ENCODE results near the gene H1-8. TPM values are rescaled to one million over a fixed set of nuclear protein-coding genes. Genes with fewer than 3 reads are reported as not detected.

Gene H1-8
- polyA plus RNA-seq, 1 experiment: not detected

DNA sequence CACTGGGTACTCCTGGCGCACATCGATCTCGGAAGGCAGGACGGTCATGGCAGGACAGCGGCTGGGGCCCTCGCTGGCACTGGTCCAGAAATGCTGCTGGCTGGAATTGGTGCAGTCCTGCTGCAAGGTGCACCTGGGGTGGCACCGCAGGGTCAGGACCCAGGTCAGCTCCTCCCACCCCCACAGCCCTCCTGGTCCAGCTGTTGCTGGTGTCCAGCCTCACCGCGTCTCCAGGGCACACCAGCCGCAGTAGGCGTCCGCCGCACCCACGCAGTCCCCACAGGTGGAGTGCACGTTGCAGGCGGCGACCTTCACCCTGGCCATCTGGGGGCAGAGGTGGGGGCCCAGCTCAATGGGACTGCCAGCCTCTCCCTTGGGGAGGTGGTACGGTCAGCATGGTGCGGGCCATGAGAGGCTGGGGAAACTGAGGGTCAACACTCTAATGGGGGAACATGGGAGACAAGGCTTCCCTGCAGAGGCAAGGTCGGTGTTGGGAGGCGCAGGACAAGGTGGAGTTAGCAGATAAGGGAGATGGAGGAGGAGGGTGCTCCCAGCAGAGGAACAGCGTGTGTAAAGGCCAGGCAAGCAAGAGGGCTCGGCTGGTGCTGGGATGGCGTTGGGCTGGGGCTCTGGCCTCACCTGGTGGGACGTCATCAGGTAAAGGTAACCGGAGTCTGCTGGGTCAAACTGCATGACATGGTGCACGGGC lies 43.1 kb downstream of the H1-8 start:
- peaks cover 32% of the 10 kb centered on the region for H3K36me3 ChIP-seq (ENCODE audit: control insufficient read depth, insufficient read depth, low read length)
- H3K27me3 ChIP-seq (ENCODE audit: control insufficient read depth, insufficient read depth, low read length): no peaks in the 10 kb centered on the region
- H3K4me3 ChIP-seq (ENCODE audit: low read depth, low read length): no peak overlapping the region
- ChIA-PET POLR2A (interaction anchor here (0.6 kb wide), 1 partner anchor 21 kb away, joined by 3 read pairs; no protein-coding TSS in a partner anchor), CTCF (interaction anchor here (2.7 kb wide), 1 partner anchor 9 kb away, joined by 10 read pairs; no protein-coding TSS in a partner anchor)
- TF ChIP-seq, protein P1, sequence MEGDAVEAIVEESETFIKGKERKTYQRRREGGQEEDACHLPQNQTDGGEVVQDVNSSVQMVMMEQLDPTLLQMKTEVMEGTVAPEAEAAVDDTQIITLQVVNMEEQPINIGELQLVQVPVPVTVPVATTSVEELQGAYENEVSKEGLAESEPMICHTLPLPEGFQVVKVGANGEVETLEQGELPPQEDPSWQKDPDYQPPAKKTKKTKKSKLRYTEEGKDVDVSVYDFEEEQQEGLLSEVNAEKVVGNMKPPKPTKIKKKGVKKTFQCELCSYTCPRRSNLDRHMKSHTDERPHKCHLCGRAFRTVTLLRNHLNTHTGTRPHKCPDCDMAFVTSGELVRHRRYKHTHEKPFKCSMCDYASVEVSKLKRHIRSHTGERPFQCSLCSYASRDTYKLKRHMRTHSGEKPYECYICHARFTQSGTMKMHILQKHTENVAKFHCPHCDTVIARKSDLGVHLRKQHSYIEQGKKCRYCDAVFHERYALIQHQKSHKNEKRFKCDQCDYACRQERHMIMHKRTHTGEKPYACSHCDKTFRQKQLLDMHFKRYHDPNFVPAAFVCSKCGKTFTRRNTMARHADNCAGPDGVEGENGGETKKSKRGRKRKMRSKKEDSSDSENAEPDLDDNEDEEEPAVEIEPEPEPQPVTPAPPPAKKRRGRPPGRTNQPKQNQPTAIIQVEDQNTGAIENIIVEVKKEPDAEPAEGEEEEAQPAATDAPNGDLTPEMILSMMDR (IDR thresholded peaks at IDR 0.05; ENCODE audit: insufficient read depth, low read depth, low read length): no peak
- DNase-seq (ENCODE audit: low read depth): no peak

DNA sequence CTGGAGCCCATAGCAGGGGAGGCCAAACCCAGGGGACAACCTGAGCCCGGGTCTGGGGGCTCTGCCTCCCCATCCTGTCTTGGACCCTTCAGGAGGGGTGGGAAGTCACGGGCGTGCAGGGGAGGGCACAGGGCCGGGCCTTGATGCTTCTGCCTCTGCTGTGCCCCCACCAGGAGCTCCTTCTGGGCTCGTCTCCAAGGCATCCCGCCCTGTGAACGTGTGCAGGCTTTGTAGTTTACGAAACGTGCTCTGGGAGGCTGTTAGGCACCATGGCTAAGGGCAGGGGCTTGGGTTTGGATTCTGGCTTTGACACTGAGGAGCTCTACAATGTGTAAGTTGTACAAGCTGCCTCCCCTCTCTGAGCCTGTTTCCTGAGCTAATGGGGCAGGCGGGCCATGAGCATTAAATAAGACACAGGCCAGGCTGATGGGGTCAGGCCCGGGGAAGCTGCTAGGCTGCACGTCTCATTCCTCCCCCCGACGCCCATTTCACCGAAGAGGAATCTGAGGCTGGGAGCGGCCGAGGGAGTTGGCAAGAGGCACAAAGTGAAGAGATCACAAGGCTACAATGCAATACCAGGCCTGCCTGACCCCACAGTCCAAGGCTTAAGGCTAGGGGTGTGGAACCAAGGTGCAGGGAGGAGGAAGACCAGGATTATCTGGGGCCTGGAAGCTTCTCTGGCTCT lies 43.9 kb downstream of the H1-8 start:
- H3K36me3 ChIP-seq (ENCODE audit: control insufficient read depth, insufficient read depth, low read length): peaks cover 31% of the 10 kb centered on the region
- ChIA-PET POLR2A (interaction anchor here (0.6 kb wide), 1 partner anchor 21 kb away, joined by 3 read pairs; no protein-coding TSS in a partner anchor), CTCF (interaction anchor here (0.6 to 2.7 kb wide), 2 partner anchors 9 to 26 kb away, joined by 3 to 10 read pairs; no protein-coding TSS in a partner anchor)
- DNase-seq (ENCODE audit: low read depth): no peak
- H3K4me3 ChIP-seq (ENCODE audit: low read depth, low read length): no peak overlapping the region
- TF ChIP-seq, protein P1 (IDR thresholded peaks at IDR 0.05; ENCODE audit: insufficient read depth, low read depth, low read length): no peak
- H3K27me3 ChIP-seq (ENCODE audit: control insufficient read depth, insufficient read depth, low read length): no peaks in the 10 kb centered on the region

DNA sequence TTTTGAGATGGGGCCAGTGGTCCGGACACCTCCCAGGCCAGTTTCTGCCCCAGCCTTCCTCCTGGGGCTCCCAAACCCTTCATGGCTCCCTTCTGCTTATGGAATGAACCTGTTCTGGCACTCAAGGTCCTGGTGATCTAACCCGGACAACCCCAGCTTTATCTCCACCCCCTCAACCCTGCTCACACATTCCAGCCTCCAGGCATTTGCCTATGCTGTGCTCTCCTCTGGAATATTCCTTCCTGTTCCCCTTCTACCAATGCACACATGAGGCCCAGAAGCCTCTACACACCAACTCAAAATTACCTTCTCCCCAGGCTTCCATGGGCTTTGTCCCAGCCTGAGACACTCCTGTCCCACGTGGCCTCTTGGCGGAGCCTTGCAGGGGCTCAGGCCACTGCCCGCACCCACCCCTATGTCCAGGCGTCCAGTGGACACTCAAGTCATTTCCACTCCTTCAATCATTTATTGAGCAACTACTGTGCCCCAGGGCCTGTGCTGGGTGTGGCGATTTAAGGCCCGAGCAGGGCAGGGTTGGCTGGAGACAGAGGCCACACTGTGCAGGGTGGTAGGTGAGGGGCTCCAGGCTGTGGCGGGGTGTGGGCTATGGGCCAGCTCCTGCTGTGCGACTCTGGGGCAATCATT lies 44.7 kb downstream of the H1-8 start:
- H3K27me3 ChIP-seq (ENCODE audit: control insufficient read depth, insufficient read depth, low read length): no peaks in the 10 kb centered on the region
- no peak overlapping the region for H3K4me3 ChIP-seq (ENCODE audit: low read depth, low read length)
- TF ChIP-seq, protein P1 (IDR thresholded peaks at IDR 0.05; ENCODE audit: insufficient read depth, low read depth, low read length): no peak
- CTCF ChIA-PET: interaction anchor here (1.2 to 2.7 kb wide), 2 partner anchors 8 kb away, joined by 3 to 10 read pairs; no protein-coding TSS in a partner anchor
- POLR2A ChIA-PET: no interaction called here
- peaks cover 26% of the 10 kb centered on the region for H3K36me3 ChIP-seq (ENCODE audit: control insufficient read depth, insufficient read depth, low read length)
- DNase-seq (ENCODE audit: low read depth): no peak

DNA sequence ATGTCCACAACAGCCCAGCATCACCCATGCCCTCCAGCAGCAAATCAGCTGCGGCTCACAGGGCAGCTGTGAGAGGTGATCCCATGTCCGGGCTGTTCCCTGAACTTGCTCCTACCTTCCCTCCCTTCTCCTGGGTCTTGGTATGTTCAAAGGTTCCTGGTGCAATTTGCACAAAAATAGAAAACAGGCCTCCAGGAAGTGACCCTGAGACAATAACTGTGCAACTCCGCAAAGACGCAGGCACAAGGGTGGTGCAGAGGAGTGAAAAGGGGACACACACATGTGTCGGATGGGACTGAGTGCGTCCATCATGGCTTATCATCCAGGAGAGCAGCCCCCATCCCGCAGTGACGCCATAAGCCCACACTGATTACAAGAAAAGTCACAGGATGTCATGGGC lies 47.2 kb downstream of the H1-8 start:
- TF ChIP-seq, protein P1 (IDR thresholded peaks at IDR 0.05; ENCODE audit: insufficient read depth, low read depth, low read length): no peak
- ChIA-PET CTCF (interaction anchor here (0.5 kb wide), 1 partner anchor 26 kb away, joined by 4 read pairs; no protein-coding TSS in a partner anchor), POLR2A (no interaction called here)
- H3K4me3 ChIP-seq (ENCODE audit: low read depth, low read length): no peak overlapping the region
- H3K36me3 ChIP-seq (ENCODE audit: control insufficient read depth, insufficient read depth, low read length): peaks cover 16% of the 10 kb centered on the region
- no peak for DNase-seq (ENCODE audit: low read depth)
- H3K27me3 ChIP-seq (ENCODE audit: control insufficient read depth, insufficient read depth, low read length): no peaks in the 10 kb centered on the region

DNA sequence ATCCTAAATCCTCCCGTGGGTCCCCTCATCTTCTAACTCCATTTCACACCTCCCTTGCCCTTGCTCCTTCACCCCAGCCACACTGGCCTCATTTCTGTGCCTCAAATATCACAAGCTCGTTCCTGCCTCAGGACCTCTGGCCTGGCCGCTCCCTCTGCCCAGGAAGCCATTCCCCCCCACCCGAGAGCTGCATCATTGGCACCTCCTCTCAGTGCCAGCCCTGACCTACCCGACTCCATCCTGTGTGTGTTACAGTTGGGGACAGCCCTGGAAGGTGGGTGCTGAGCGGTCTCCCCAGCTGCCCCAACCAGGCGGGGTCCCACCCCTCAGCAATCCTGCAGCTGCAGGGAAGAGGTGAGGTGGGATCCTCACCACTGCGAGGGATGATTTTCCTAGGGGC lies 49.0 kb downstream of the H1-8 start:
- no peak for DNase-seq (ENCODE audit: low read depth)
- Histone ChIP-seq H3K36me3 (ENCODE audit: control insufficient read depth, insufficient read depth, low read length) (peaks cover 6% of the 10 kb centered on the region), H3K4me3 (ENCODE audit: low read depth, low read length) (no peak overlapping the region), H3K27me3 (ENCODE audit: control insufficient read depth, insufficient read depth, low read length) (no peaks in the 10 kb centered on the region)
- CTCF ChIA-PET: interaction anchor here (1.0 to 2.8 kb wide), 2 partner anchors 16 to 102 kb away, joined by 4 to 11 read pairs; no protein-coding TSS in a partner anchor
- POLR2A ChIA-PET: no interaction called here
- TF ChIP-seq, protein P1 (IDR thresholded peaks at IDR 0.05; ENCODE audit: insufficient read depth, low read depth, low read length): no peak
